DOHH2 (cell line): ENCODE measurements around the gene CRISPLD2.

ENCODE experiments used
- EZH2phosphoT487 ChIP-seq: fragments of 200-600 bp; sonication (generic); IDR thresholded peaks from 2 replicates; pipeline ENCODE4 v1.6.1; 2017; ENCODE audit warnings: borderline replicate concordance, mild to moderate bottlenecking, antibody characterized with exemption, low read length, moderate library complexity, mixed read lengths
- TF ChIP-seq, protein P1 (sequence below): fragments of 200-600 bp; sonication (generic); IDR thresholded peaks from one replicate; pipeline ENCODE4 v1.5.1; 2014; ENCODE audit warnings: antibody characterized with exemption, mild to moderate bottlenecking, low read depth, low read length; ENCODE audit not compliant: poor library complexity, severe bottlenecking

DNA sequence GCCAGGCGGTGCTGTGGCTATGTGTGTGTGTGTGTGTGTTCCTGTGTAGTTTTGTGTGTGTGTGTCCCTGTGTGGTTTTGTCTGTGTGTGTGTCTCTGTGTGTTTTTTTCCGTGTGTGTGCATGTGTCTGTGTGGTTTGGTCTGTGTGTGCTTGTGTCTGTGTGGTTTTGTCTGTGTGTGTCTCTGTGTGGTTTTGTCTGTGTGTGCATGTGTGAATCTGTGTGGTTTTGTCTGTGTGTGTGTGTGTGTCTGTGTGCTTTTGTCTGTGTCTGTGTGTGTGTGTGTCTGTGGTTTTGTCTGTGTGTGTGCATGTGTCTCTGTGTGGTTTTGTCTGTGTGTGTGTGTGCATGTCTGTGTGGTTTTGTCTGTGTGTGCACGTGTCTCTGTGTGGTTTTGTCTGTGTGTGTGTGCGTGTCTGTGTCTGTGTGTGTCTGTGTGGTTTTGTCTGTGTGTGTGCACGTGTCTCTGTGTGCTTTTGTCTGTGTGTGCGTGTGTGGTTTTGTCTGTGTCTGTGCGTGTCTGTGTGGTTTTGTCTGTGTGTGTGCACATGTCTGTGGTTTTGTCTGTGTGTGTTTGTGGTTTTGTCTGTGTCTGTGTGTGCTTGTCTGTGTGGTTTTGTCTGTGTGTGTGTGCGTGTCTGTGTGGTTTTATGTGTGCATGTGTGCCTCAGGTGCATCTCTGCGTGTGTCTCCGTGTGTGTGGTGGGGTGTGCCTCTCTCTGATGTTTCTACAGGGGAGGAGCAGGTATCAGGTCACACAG lies 129.2 kb downstream of the CRISPLD2 start:
- TF ChIP-seq, protein P1, sequence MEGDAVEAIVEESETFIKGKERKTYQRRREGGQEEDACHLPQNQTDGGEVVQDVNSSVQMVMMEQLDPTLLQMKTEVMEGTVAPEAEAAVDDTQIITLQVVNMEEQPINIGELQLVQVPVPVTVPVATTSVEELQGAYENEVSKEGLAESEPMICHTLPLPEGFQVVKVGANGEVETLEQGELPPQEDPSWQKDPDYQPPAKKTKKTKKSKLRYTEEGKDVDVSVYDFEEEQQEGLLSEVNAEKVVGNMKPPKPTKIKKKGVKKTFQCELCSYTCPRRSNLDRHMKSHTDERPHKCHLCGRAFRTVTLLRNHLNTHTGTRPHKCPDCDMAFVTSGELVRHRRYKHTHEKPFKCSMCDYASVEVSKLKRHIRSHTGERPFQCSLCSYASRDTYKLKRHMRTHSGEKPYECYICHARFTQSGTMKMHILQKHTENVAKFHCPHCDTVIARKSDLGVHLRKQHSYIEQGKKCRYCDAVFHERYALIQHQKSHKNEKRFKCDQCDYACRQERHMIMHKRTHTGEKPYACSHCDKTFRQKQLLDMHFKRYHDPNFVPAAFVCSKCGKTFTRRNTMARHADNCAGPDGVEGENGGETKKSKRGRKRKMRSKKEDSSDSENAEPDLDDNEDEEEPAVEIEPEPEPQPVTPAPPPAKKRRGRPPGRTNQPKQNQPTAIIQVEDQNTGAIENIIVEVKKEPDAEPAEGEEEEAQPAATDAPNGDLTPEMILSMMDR = no peak
- no peak for TF ChIP-seq EZH2phosphoT487
